Gastroesophageal sphincter (tissue), 4 donors: ENCODE measurements around the gene METTL18. TPM values are rescaled to one million over a fixed set of nuclear protein-coding genes. Genes with fewer than 3 reads are reported as not detected.

Source experiments
- ATAC-seq: fragments of 150-250 bp; one replicate; pipeline ENCODE4 v1.9.1; 2016; ENCODE audit warnings: mild to moderate bottlenecking, moderate library complexity
- H3K27ac ChIP-seq, 4 donors: fragments of 200-600 bp; sonication (generic) in 3 of 4; 1 replicate in 3 of 4; 2 replicates in 1 of 4; pipeline ENCODE4 v1.5.1; 2016 to 2019
- H3K27me3 ChIP-seq: fragments of 200-600 bp; sonication (generic); one replicate; pipeline ENCODE4 v1.5.1; 2019
- H3K36me3 ChIP-seq, 2 donors: fragments of 200-600 bp; sonication (generic); one replicate each; pipeline ENCODE4 v1.5.1; 2019; ENCODE audit warnings: control low read depth in 1 of 2
- H3K4me1 ChIP-seq, 3 donors: fragments of 200-600 bp; sonication (generic); 1 replicate in 2 of 3; 2 replicates in 1 of 3; pipeline ENCODE4 v1.5.1; 2016 to 2019; ENCODE audit warnings: control low read depth in 2 of 3
- H3K4me3 ChIP-seq, 2 donors: fragments of 200-600 bp; sonication (generic); one replicate each; pipeline ENCODE4 v1.5.1; 2019; ENCODE audit warnings: mild to moderate bottlenecking in 1 of 2, moderate library complexity in 1 of 2
- H3K9me3 ChIP-seq, 3 donors: fragments of 200-600 bp; sonication (generic); one replicate each; pipeline ENCODE4 v1.5.1; 2017 to 2019; ENCODE audit warnings: control low read depth in 2 of 3
- CTCF ChIP-seq, 4 experiments: fragments of 200-600 bp in 2 of 4; fragments of 450-650 bp in 2 of 4; sonication (generic) in 1 of 4; IDR thresholded peaks; one replicate each; pipeline ENCODE4 v1.5.1; 2017 to 2019; ENCODE audit warnings: antibody characterized with exemption in 4 of 4, mild to moderate bottlenecking in 2 of 4, moderate library complexity in 2 of 4
- EP300 ChIP-seq: sonication (generic); formaldehyde crosslinking; IDR thresholded peaks from one replicate; pipeline ENCODE4 v1.6.1; 2017; ENCODE audit warnings: antibody characterized with exemption, mild to moderate bottlenecking
- POLR2A ChIP-seq, 2 donors: fragments of 450-650 bp; IDR thresholded peaks; one replicate each; pipeline ENCODE4 v1.6.1; 2017; ENCODE audit warnings: antibody characterized with exemption in 2 of 2, mild to moderate bottlenecking in 2 of 2, moderate library complexity in 1 of 2
- POLR2AphosphoS5 ChIP-seq: sonication (generic); formaldehyde crosslinking; IDR thresholded peaks from one replicate; pipeline ENCODE4 v1.6.1; 2017; ENCODE audit warnings: antibody characterized with exemption
- WGBS, 2 donors: methylation state at CpG; one replicate each; pipeline ENCODE4 v1.1.5; 2018; ENCODE audit warnings: low coverage in 1 of 2; 5-methylcytosine and 5-hydroxymethylcytosine counted together
- total RNA-seq, 4 donors: library from RNA; depleted of rRNA; stranded (reverse); fragments of >200 nt; gene quantifications; one replicate each; pipeline ENCODE4 v1.1.0, GENCODE V29; 2016

Gene METTL18
- total RNA-seq, 4 donors from 2014 or later, result 3.9 to 8.8 (median 6.1) TPM

DNA sequence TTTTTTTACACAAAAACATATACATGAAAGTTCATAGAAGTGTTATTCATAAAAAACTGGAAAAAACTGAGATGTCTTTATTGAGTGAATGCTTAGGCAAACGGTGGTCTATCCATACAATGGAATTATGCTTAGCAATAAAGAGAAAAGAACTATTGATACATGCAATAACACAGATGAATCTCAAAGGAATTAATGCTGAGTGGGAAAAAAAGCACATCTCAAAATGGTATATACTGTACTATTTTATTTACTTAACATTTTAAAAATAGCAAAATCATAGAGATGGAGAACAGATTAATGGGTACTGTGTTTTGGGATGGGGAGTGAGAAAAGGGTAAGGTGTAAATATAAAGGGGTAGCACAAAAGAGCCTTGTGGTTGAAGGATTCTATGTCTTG is 29.8 kb downstream of the METTL18 start:
- WGBS, 2 donors, result 55 to 57% methylated on average over 1 of the region's 1 CpG
- no peak overlapping the region for H3K27ac ChIP-seq
- no peaks in the 10 kb centered on the region for H3K27me3 ChIP-seq
- H3K9me3 ChIP-seq, result no peaks in the 10 kb centered on the region
- no peak overlapping the region for H3K4me3 ChIP-seq
- H3K36me3 ChIP-seq, result no peaks in the 10 kb centered on the region
- no peak for ATAC-seq
- H3K4me1 ChIP-seq, result no peaks in the 10 kb centered on the region
- TF ChIP-seq CTCF (IDR thresholded peaks at IDR 0.05) (no peak), POLR2A (IDR thresholded peaks at IDR 0.05) (no peak), POLR2AphosphoS5 (no peak)

DNA sequence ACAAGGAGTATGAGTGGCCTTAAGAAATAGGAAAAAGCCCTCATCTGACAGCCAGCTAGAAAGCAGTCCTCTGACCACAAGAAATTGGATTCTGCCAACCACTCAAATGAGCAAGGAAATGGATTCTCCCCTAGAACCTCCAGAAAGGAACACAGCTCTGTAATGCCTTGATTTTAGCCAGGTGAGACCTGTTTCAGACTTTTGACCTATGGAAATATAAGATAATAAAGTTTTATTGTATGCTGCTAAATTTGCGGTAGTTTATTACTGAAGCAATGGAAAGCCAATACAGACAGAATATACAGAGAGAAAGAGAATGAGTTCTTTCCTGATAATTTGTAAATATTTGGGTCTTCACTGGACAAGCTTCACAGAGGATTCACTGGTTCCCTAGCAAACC is 32.0 kb downstream of the METTL18 start:
- Histone ChIP-seq H3K36me3 (no peaks in the 10 kb centered on the region), H3K4me3 (no peak overlapping the region), H3K27ac (no peak overlapping the region), H3K27me3 (peaks cover 3% of the 10 kb centered on the region), H3K4me1 (no peaks in the 10 kb centered on the region), H3K9me3 (no peaks in the 10 kb centered on the region)
- no peak for TF ChIP-seq POLR2AphosphoS5
- TF ChIP-seq EP300, result no peak
- no peak for TF ChIP-seq POLR2A (IDR thresholded peaks at IDR 0.05)
- no peak for TF ChIP-seq CTCF (IDR thresholded peaks at IDR 0.05)
- 88 to 89% methylated on average over 1 of the region's 1 CpG for WGBS, 2 donors
- no peak for ATAC-seq

GRCh38 chr1:169759038-169759437 is 35.7 kb downstream of the METTL18 start:
- 79 to 82% methylated on average over 3 of the region's 3 CpGs for WGBS, 2 donors
- Histone ChIP-seq H3K4me3 (no peak overlapping the region), H3K4me1 (no peaks in the 10 kb centered on the region), H3K36me3 (no peaks in the 10 kb centered on the region), H3K27me3 (peaks cover 14% of the 10 kb centered on the region), H3K27ac (no peak overlapping the region), H3K9me3 (no peaks in the 10 kb centered on the region)
- TF ChIP-seq EP300 (no peak), POLR2A (IDR thresholded peaks at IDR 0.05) (no peak), POLR2AphosphoS5 (no peak), CTCF (IDR thresholded peaks at IDR 0.05) (no peak)
- ATAC-seq, result no peak

- H3K4me1 ChIP-seq, result no peaks in the 10 kb centered on the region
- H3K36me3 ChIP-seq, result no peaks in the 10 kb centered on the region
- peaks cover 14% of the 10 kb centered on the region for H3K27me3 ChIP-seq
- no peak for ATAC-seq
- TF ChIP-seq POLR2AphosphoS5, result no peak
- TF ChIP-seq EP300, result no peak
- no peak for TF ChIP-seq POLR2A (IDR thresholded peaks at IDR 0.05)
- TF ChIP-seq CTCF (IDR thresholded peaks at IDR 0.05), result no peak
- 52 to 60% methylated on average over 3 to 4 of the region's 4 CpGs for WGBS, 2 donors
- H3K4me3 ChIP-seq, result no peak overlapping the region
- no peak overlapping the region for H3K27ac ChIP-seq
- H3K9me3 ChIP-seq, result no peaks in the 10 kb centered on the region
Measured at GRCh38 chr1:169753549-169753948, 41.2 kb downstream of the METTL18 start.

DNA sequence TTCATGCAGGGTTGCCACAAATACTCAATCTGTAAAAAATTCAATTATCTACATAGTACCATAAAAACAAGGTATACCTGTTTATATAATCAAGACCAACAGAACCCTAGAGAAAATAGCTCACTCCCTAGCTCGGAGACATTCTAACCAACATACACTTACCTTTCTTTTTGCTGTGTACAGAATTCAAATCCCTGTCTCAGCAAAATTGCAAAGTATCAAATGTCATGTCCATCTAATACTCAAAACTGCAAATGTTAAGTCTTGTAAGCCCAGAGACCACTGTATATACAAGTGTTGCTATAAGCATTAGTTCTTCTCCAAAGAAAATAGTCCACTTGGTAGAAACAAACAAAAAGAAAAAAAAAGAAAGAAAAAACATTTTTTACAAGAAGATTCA is 44.7 kb downstream of the METTL18 start:
- ATAC-seq, result no peak

More for the DNA sequence above, 44.7 kb downstream of the METTL18 start:
- H3K4me1 ChIP-seq, result no peaks in the 10 kb centered on the region
- no peak overlapping the region for H3K4me3 ChIP-seq
- H3K36me3 ChIP-seq, result no peaks in the 10 kb centered on the region
- H3K9me3 ChIP-seq, result no peaks in the 10 kb centered on the region
- no peak overlapping the region for H3K27ac ChIP-seq
- TF ChIP-seq POLR2A (IDR thresholded peaks at IDR 0.05) (no peak), CTCF (IDR thresholded peaks at IDR 0.05) (no peak), POLR2AphosphoS5 (no peak), EP300 (no peak)
- 82 to 91% methylated on average over 1 of the region's 1 CpG for WGBS, 2 donors
- peaks cover 7% of the 10 kb centered on the region for H3K27me3 ChIP-seq
